Neuronal stem cell (in vitro differentiated cells): Measurements from ENCODE around the gene SLC1A3.

Source experiments
- DNase-seq: peaks from one replicate; pipeline ENCODE4 v3.0.0-alpha.2; 2013; ENCODE audit warnings: low spot score
- H2AFZ ChIP-seq: one replicate; pipeline ENCODE4 v1.6.1; 2013; ENCODE audit warnings: mild to moderate bottlenecking, low read length, inconsistent platforms
- H2AK5ac ChIP-seq: 2 replicates; pipeline ENCODE4 v1.6.1; 2013; ENCODE audit warnings: low read depth, mild to moderate bottlenecking, inconsistent platforms, low read length, moderate library complexity, mixed read lengths
- H2BK120ac ChIP-seq: 2 replicates; pipeline ENCODE4 v1.6.1; 2013; ENCODE audit warnings: low read depth, mild to moderate bottlenecking, inconsistent platforms, low read length, moderate library complexity, mixed read lengths
- H2BK12ac ChIP-seq: one replicate; pipeline ENCODE4 v1.6.1; 2013; ENCODE audit warnings: low read length, inconsistent platforms
- H2BK15ac ChIP-seq: 2 replicates; pipeline ENCODE4 v1.6.1; 2013; ENCODE audit warnings: mild to moderate bottlenecking, low read length, inconsistent platforms, mixed read lengths
- H2BK5ac ChIP-seq: one replicate; pipeline ENCODE4 v1.6.1; 2013; ENCODE audit warnings: inconsistent platforms, mild to moderate bottlenecking, low read length, moderate library complexity
- H3K14ac ChIP-seq: one replicate; pipeline ENCODE4 v1.6.1; 2013; ENCODE audit warnings: low read length, inconsistent platforms
- H3K18ac ChIP-seq: 2 replicates; pipeline ENCODE4 v1.6.1; 2013; ENCODE audit warnings: low read length, inconsistent platforms
- H3K23ac ChIP-seq: 2 replicates; pipeline ENCODE4 v1.6.1; 2013; ENCODE audit warnings: low read depth, mild to moderate bottlenecking, mixed read lengths, low read length, inconsistent platforms; ENCODE audit not compliant: poor library complexity
- H3K27ac ChIP-seq: replicated peaks from 3 replicates; pipeline ENCODE4 v1.5.1; 2013; ENCODE audit warnings: low read length, inconsistent platforms
- H3K27me3 ChIP-seq, 3 experiments: 2 replicates each; pipeline ENCODE4 v1.6.1; 2013; ENCODE audit warnings: low read length in 3 of 3, mild to moderate bottlenecking in 2 of 3, inconsistent platforms in 1 of 3, low read depth in 1 of 3, mixed read lengths in 1 of 3, moderate library complexity in 1 of 3; ENCODE audit not compliant: control insufficient read depth in 3 of 3, insufficient read depth in 3 of 3
- H3K36me3 ChIP-seq, 2 donors: replicated peaks in 1 of 2; 2 replicates each; pipeline ENCODE4 v1.6.1; 2013; ENCODE audit warnings: low read length in 2 of 2; ENCODE audit not compliant: control insufficient read depth in 2 of 2, insufficient read depth in 2 of 2
- H3K4ac ChIP-seq: 2 replicates; pipeline ENCODE4 v1.6.1; 2013; ENCODE audit warnings: inconsistent platforms, mild to moderate bottlenecking, low read length, moderate library complexity
- H3K4me1 ChIP-seq, 2 donors: 1 replicate in 1 of 2; 2 replicates in 1 of 2; pipeline ENCODE4 v1.6.1; 2013; ENCODE audit warnings: low read length in 2 of 2, low read depth in 1 of 2; ENCODE audit not compliant: control insufficient read depth in 2 of 2, insufficient read depth in 1 of 2
- H3K4me2 ChIP-seq: one replicate; pipeline ENCODE4 v1.6.1; 2013; ENCODE audit warnings: mild to moderate bottlenecking, low read length, inconsistent platforms; ENCODE audit not compliant: insufficient read depth, poor library complexity, severe bottlenecking
- H3K4me3 ChIP-seq, 2 donors: 2 replicates each; pipeline ENCODE4 v1.5.1; 2013; ENCODE audit warnings: low read length in 2 of 2, mild to moderate bottlenecking in 2 of 2, inconsistent platforms in 1 of 2, moderate library complexity in 1 of 2
- H3K79me1 ChIP-seq: one replicate; pipeline ENCODE4 v1.6.1; 2013; ENCODE audit warnings: low read depth, mild to moderate bottlenecking, inconsistent platforms, low read length, moderate library complexity
- H3K9ac ChIP-seq: one replicate; pipeline ENCODE4 v1.6.1; 2013; ENCODE audit warnings: mild to moderate bottlenecking, low read depth, low read length, inconsistent platforms; ENCODE audit not compliant: poor library complexity
- H3K9me3 ChIP-seq, 2 donors: replicated peaks in 1 of 2; 2 replicates each; pipeline versions ENCODE3 to v1.6.1; 2013; ENCODE audit warnings: low read length in 2 of 2, mild to moderate bottlenecking in 2 of 2, inconsistent platforms in 1 of 2, low read depth in 1 of 2, mixed read lengths in 1 of 2, moderate library complexity in 1 of 2; ENCODE audit not compliant: control insufficient read depth in 2 of 2, insufficient read depth in 1 of 2
- H4K8ac ChIP-seq: one replicate; pipeline ENCODE4 v1.6.1; 2013; ENCODE audit warnings: low read depth, mild to moderate bottlenecking, inconsistent platforms, low read length, moderate library complexity
- H4K91ac ChIP-seq: one replicate; pipeline ENCODE4 v1.6.1; 2013; ENCODE audit warnings: low read length, low read depth, mild to moderate bottlenecking, inconsistent platforms; ENCODE audit not compliant: poor library complexity
- WGBS, 2 donors: extraction: QIAGEN DNeasy Blood & Tissue Kit; methylation state at CpG; one replicate each; pipeline ENCODE4 v1.1.7; 2013; ENCODE audit warnings: missing lambda C conversion rate in 2 of 2, mixed read lengths in 1 of 2; ENCODE audit not compliant: insufficient read length in 2 of 2, insufficient replicate concordance in 1 of 2; ENCODE audit errors: extremely low coverage in 2 of 2; 5-methylcytosine and 5-hydroxymethylcytosine counted together

Gene SLC1A3

DNA sequence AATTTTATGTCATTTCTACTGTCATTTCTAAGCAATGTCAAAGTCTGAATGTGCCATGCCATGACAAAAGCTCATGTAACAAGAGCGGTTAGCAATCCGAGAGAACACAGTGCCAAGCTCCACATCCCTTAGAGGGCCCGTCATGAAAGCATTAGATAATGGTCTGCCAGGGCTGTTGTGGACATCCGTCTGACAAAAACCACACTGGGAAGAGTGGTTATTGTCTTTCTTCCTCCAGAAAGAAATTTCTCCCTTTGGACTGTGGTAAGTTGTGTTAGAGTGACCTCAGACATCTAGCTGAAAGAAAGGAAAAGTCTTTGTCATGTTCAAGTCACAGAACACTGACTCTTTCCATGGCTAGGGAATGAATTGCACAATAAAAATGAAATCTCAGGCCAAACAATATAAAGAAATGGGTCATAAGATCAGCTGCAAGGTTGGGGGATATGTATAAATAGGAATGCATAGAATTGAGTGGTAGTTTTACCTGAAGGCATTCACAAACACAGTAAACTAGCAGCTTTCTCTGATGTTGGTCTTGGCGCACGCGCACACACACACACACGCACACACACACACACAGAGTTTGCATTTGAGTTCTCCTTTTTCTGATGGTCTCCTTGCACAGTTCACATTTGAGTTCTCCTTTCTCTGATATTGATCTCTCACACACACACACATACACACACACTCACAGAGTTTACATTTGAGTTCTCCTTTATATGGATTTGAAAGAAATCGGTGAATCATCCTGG is 5.3 kb downstream of the SLC1A3 start:
- Histone ChIP-seq H3K4me3 (no peak overlapping the region), H3K4ac (no peak overlapping the region), H4K91ac (no peak overlapping the region), H3K36me3 (peaks cover 0 to 57% of the 10 kb centered on the region in 2 donors), H2BK12ac (no peak overlapping the region), H3K4me2 (no peak overlapping the region), H3K9ac (no peak overlapping the region), H3K4me1 (peaks cover 2 to 7% of the 10 kb centered on the region in 2 donors), H2BK120ac (no peak overlapping the region), H3K14ac (no peak overlapping the region), H3K27ac (no peak overlapping the region), H3K23ac (no peak overlapping the region), H3K9me3 (peaks cover 0 to 25% of the 10 kb centered on the region in 2 donors), H2BK15ac (no peak overlapping the region), H2AK5ac (no peak overlapping the region), H3K27me3 (no peaks in the 10 kb centered on the region), H2BK5ac (no peak overlapping the region), H3K79me1 (no peaks in the 10 kb centered on the region), H4K8ac (no peak overlapping the region), H3K18ac (no peak overlapping the region), H2AFZ (no peak overlapping the region)
- WGBS, 2 donors, result no CpG with 5 or more reads among the region's 9 CpGs
- DNase-seq, result no peak

DNA sequence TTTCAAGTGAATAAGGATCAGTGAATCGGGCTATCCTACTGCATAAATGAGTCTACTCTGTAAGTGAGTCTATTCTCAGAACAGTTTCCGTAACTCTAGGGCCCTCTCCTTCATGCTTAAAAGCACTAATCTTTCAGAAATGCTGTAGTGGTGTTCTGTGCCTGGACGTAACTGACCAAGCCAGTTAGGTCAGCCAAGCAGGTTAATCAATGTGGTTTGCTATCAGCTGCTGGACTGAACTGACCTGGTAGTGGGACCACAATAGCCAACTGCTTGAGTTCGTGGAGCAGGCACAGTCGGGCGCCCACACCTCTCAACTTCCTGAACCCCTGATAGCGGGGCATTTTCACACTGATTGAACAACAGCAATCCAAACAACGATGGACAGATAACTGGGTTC is 6.8 kb downstream of the SLC1A3 start:
- no peak overlapping the region for H3K23ac ChIP-seq
- no peak overlapping the region for H2BK5ac ChIP-seq
- H3K18ac ChIP-seq, result no peak overlapping the region
- H3K27ac ChIP-seq, result no peak overlapping the region
- no peak overlapping the region for H3K14ac ChIP-seq
- no peak for DNase-seq
- peaks cover 2% of the 10 kb centered on the region in 2 donors for H3K4me1 ChIP-seq
- peaks cover 0 to 57% of the 10 kb centered on the region in 2 donors for H3K36me3 ChIP-seq
- H2BK120ac ChIP-seq, result no peak overlapping the region
- peaks cover 0 to 25% of the 10 kb centered on the region in 2 donors for H3K9me3 ChIP-seq
- H3K27me3 ChIP-seq, result no peaks in the 10 kb centered on the region
- no peak overlapping the region for H2BK15ac ChIP-seq
- no peak overlapping the region for H2BK12ac ChIP-seq
- no peak overlapping the region for H3K9ac ChIP-seq
- no peak overlapping the region for H3K4me3 ChIP-seq
- no peak overlapping the region for H3K4me2 ChIP-seq
- H3K4ac ChIP-seq, result no peak overlapping the region
- no CpG with 5 or more reads among the region's 8 CpGs for WGBS, 2 donors
- H2AK5ac ChIP-seq, result no peak overlapping the region
- H3K79me1 ChIP-seq, result no peaks in the 10 kb centered on the region
- H2AFZ ChIP-seq, result no peak overlapping the region
- no peak overlapping the region for H4K91ac ChIP-seq
- H4K8ac ChIP-seq, result no peak overlapping the region

DNA sequence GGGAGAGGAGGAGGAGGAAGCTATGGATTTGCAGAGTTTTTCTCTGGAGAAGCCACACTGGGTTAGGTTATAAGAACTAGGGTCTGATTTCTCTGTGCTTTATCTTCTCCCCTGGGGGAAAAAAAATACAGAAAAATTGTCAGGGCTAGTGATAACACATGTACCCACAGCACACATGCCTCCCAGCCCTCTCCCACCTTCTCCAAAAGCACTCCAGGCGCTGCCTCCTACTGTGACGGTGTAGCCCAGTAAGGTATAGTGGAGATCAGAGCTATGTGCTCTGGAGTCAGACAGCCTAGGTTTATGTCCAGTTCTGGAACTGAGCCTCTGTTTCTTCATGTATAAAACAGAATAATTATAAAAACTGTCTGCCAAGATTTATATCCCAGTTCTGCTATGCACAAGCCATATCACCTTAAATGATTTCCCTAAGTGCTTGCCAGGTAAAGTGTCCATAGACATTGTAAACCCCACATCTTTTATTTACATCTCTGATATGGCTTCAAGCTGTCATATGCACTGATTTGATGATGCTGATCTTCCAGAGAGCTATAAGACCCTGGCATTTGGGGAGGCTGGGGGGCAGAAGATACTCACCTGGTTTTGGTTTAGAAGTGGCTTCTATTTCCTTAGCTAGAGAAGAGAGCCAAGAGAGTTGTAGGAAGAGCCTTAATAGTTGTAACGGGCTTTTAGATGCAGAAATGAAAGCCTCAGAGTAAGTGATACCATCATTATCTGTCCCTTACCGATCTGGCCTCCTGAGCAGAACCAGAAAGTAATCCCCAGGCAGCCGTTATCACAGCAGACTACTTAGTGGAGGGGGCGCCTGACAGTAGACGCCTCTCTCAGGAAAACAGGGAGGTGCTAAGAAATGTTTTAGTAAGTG is 7.6 kb downstream of the SLC1A3 start:
- H3K9me3 ChIP-seq, result peaks cover 0 to 25% of the 10 kb centered on the region in 2 donors

More for the DNA sequence above, 7.6 kb downstream of the SLC1A3 start:
- no peak for DNase-seq
- no CpG with 5 or more reads among the region's 7 CpGs for WGBS, 2 donors
- Histone ChIP-seq H3K4me1 (peaks cover 0 to 4% of the 10 kb centered on the region in 2 donors), H3K4me3 (no peak overlapping the region), H3K9ac (no peak overlapping the region), H2AK5ac (peak overlapping the region; percentile 8), H3K27me3 (no peaks in the 10 kb centered on the region), H3K79me1 (no peaks in the 10 kb centered on the region), H2BK5ac (no peak overlapping the region), H4K8ac (no peak overlapping the region), H2AFZ (no peak overlapping the region), H4K91ac (no peak overlapping the region), H2BK120ac (no peak overlapping the region), H3K14ac (no peak overlapping the region), H3K4ac (no peak overlapping the region), H3K36me3 (peaks cover 0 to 49% of the 10 kb centered on the region in 2 donors), H3K4me2 (no peak overlapping the region), H3K18ac (no peak overlapping the region), H2BK15ac (no peak overlapping the region), H3K23ac (no peak overlapping the region), H2BK12ac (no peak overlapping the region), H3K27ac (no peak overlapping the region)
